AG04449 (cell line): ENCODE data around the gene IL36B.

Source experiments
- CTCF ChIA-PET: fragments of 350-600 bp; formaldehyde crosslinking; extraction: SDS; loops from one replicate; lab custom pipeline; 2021; ENCODE audit warnings: antibody characterized with exemption; lab: Yijun Ruan, JAX
- POLR2A ChIA-PET: fragments of 400-600, 350-600 bp; formaldehyde crosslinking; extraction: SDS; loops from one replicate; lab custom pipeline; 2020; ENCODE audit warnings: antibody characterized with exemption, inconsistent platforms; lab: Yijun Ruan, JAX
- DNase-seq: peaks from one replicate; pipeline ENCODE4 v3.0.0-alpha.2; 2010; ENCODE audit warnings: low read depth, low spot score
- H3K4me3 ChIP-seq: 2 replicates; pipeline ENCODE4 v1.5.1; 2011; ENCODE audit warnings: low read depth, mild to moderate bottlenecking, control low read depth, low read length
- TF ChIP-seq, protein P1 (sequence below): IDR thresholded peaks from one replicate; pipeline ENCODE4 v1.5.1; 2011; ENCODE audit warnings: mild to moderate bottlenecking, moderate library complexity, low read length, control low read depth, inconsistent platforms; ENCODE audit not compliant: insufficient read depth; ENCODE audit errors: missing control alignments

Gene IL36B

DNA sequence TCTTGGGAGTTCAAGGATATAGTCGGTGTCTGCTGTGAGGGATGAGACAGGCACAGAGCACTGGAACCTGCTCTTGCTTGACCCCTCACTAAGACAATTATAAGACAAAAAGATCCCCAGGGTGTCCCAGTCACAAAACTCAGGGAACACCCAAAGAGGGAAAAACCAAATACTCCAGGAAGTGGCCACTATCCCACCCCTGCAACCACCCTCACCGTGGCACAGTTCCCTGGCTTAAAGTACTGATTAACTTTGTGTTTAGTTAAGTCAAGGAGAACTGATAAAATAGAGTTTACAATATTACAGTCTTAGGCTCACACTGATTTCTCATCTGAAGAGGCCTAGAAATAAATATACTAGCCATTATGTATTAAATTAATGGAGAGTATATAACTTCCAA is 13.5 kb downstream of the IL36B start:
- TF ChIP-seq, protein P1, sequence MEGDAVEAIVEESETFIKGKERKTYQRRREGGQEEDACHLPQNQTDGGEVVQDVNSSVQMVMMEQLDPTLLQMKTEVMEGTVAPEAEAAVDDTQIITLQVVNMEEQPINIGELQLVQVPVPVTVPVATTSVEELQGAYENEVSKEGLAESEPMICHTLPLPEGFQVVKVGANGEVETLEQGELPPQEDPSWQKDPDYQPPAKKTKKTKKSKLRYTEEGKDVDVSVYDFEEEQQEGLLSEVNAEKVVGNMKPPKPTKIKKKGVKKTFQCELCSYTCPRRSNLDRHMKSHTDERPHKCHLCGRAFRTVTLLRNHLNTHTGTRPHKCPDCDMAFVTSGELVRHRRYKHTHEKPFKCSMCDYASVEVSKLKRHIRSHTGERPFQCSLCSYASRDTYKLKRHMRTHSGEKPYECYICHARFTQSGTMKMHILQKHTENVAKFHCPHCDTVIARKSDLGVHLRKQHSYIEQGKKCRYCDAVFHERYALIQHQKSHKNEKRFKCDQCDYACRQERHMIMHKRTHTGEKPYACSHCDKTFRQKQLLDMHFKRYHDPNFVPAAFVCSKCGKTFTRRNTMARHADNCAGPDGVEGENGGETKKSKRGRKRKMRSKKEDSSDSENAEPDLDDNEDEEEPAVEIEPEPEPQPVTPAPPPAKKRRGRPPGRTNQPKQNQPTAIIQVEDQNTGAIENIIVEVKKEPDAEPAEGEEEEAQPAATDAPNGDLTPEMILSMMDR = no peak
- no peak overlapping the region for H3K4me3 ChIP-seq
- DNase-seq = no peak
- ChIA-PET POLR2A (no interaction called here), CTCF (no interaction called here)

GRCh38 chr2:113038291-113038690 is 14.4 kb downstream of the IL36B start:
- H3K4me3 ChIP-seq = no peak overlapping the region
- DNase-seq = no peak
- ChIA-PET POLR2A (no interaction called here), CTCF (no interaction called here)
- TF ChIP-seq, protein P1 = no peak

DNA sequence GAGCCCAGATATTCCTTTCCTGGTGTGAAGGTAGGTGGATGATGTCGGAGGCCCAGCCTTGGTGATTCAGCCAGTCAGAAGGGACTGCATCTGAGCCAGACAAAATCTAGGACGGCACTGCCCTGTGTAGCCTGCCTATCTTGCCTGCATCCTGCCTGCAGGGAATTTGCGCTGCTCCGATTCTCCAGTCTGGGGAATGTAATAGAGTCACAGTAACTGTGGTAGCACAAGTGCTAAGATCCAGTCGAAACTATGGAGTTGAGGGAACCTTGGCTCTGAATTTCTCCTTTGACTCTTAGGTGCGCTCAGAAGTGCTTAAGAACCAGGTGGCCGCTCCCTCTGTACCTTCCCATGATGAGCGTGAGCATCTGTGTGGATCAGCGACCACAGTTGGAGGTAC is 15.9 kb downstream of the IL36B start:
- POLR2A ChIA-PET = no interaction called here
- TF ChIP-seq, protein P1 = no peak
- H3K4me3 ChIP-seq = no peak overlapping the region
- CTCF ChIA-PET = no interaction called here
- DNase-seq = no peak

- ChIA-PET CTCF (no interaction called here), POLR2A (no interaction called here)
- DNase-seq = no peak
- H3K4me3 ChIP-seq = no peak overlapping the region
- TF ChIP-seq, protein P1 = no peak
Observed at GRCh38 chr2:113034016-113034415, 18.7 kb downstream of the IL36B start.

- ChIA-PET POLR2A (no interaction called here), CTCF (no interaction called here)
- DNase-seq = no peak
- TF ChIP-seq, protein P1 = no peak
- no peak overlapping the region for H3K4me3 ChIP-seq
Observed at GRCh38 chr2:113032737-113033136, 19.9 kb downstream of the IL36B start.

DNA sequence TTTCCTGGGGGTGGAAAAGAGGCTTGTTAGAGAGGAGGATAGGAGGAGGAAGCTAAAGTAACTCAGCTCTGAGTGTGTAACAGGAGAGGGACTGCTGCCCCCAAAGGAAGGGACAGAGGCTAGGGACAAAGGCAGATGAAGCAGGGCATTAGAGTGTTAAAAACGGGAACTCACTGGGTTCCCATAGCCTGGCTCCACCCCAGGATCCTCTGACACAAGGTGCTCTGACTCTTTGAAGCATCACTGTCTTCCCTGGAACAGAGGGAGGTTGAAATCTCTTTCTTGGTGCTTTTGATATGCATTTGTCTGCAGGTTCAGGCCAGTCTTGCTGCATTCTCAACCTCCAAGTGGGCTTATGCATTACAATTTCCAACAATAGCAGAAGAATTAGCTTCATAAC is 24.6 kb downstream of the IL36B start:
- DNase-seq = no peak
- POLR2A ChIA-PET = no interaction called here
- CTCF ChIA-PET = interaction anchor here (0.6 kb wide), 1 partner anchor 170 kb away, joined by 3 read pairs; no protein-coding TSS in a partner anchor

More for the DNA sequence above, 24.6 kb downstream of the IL36B start:
- TF ChIP-seq, protein P1 = no peak
- H3K4me3 ChIP-seq = no peak overlapping the region
